ENCODE measurements around the gene INO80E. TPM values are rescaled to one million over a fixed set of nuclear protein-coding genes. Genes with fewer than 3 reads are reported as not detected.

The INO80E gene
- polyA plus RNA-seq, 1 of the 3 experiments (the other 2 are of a cell fraction) = 46.6 TPM

DNA sequence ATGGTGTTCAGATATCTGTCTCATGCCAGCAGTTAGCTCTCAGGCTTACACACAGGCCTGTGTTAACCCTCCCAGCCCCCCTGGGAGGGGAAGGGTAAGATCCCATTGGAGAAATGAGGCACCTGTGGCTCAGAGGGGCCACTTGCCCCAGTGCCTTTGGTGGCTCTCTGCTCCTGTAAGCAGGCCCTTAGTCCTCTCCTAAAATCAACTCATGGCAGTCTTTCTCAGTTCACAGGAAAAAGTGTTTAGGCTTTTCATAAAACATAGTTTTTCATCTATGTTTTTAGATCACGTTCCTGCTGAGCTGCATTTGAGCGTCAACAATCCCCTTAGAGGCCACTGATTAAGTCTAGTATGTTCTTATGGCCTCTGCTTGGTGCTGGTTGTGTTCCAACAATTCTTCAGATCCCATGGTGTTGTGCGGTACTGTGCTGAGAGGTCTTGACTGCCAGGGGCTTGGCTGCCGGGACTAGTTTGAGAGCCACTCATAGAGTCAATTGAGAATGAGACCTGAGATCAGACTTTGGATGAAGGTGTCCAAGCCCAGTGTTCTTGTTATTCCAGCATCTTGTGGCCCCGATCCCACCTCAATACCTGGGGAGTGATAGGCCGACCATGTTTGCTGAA, 11.8 kb upstream of the INO80E start:
- Histone ChIP-seq H3K4me1 (ENCODE audit: control insufficient read depth in 1 of 2, insufficient read depth in 2 of 2, low read depth in 1 of 2, low read length in 1 of 2) (no peaks in the 10 kb centered on the region), H3K9ac (no peak overlapping the region), H3K36me3 (replicated peaks in 1 of 2; ENCODE audit: control insufficient read depth in 1 of 2, insufficient read depth in 2 of 2, low read length in 1 of 2) (peaks cover 40 to 97% of the 10 kb centered on the region in 2 experiments), H3K9me2 (no peaks in the 10 kb centered on the region), H3K27me3 (ENCODE audit: insufficient read depth) (no peaks in the 10 kb centered on the region), H4K20me1 (ENCODE audit: insufficient read depth) (no peaks in the 10 kb centered on the region), H2AFZ (ENCODE audit: low read depth) (no peak overlapping the region), H3K4me3 (ENCODE audit: low read depth in 2 of 2, low read length in 1 of 2) (no peak overlapping the region), H3K27ac (ENCODE audit: low read depth in 2 of 2, low read length in 1 of 2) (no peak overlapping the region), H3K9me3 (no peaks in the 10 kb centered on the region), H3K4me2 (no peak overlapping the region), H3K79me2 (ENCODE audit: insufficient read depth) (no peaks in the 10 kb centered on the region), H3F3A (replicated peaks; ENCODE audit: insufficient read depth) (no peaks in the 10 kb centered on the region)
- WGBS (ENCODE audit: low lambda C conversion rate) = 89% methylated on average over 5 of the region's 6 CpGs
- CTCF ChIA-PET = no interaction called here
- DNase-seq = no peak
- POLR2A ChIA-PET = no interaction called here
- TF ChIP-seq, protein P1, sequence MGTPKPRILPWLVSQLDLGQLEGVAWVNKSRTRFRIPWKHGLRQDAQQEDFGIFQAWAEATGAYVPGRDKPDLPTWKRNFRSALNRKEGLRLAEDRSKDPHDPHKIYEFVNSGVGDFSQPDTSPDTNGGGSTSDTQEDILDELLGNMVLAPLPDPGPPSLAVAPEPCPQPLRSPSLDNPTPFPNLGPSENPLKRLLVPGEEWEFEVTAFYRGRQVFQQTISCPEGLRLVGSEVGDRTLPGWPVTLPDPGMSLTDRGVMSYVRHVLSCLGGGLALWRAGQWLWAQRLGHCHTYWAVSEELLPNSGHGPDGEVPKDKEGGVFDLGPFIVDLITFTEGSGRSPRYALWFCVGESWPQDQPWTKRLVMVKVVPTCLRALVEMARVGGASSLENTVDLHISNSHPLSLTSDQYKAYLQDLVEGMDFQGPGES (IDR thresholded peaks at IDR 0.05; ENCODE audit: low read depth, low read length) = no peak
- no peak for TF ChIP-seq SMC3 (IDR thresholded peaks at IDR 0.05; ENCODE audit: low read depth, low read length)

DNA sequence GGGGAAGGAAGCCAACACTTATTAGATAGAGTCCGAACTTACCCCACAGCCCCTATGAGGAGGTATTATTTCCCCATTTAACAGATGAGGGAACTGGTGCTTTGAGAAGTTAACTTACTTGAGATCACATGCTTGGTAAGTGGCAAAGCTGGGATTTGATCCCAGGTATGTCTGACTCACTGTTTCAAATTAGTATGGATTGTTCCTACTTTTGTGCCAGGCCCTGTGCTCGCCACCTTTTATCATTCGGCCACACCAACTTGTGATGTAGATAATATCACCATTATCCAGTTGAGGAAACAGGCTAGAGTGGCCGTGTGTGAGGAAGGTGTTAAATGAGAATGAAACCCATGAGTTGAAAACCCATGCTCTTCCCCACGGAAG, 11.3 kb upstream of the INO80E start:
- no peaks in the 10 kb centered on the region for H3F3A ChIP-seq (replicated peaks; ENCODE audit: insufficient read depth)
- POLR2A ChIA-PET = no interaction called here
- CTCF ChIA-PET = no interaction called here
- 89% methylated on average over 5 of the region's 5 CpGs for WGBS (ENCODE audit: low lambda C conversion rate)
- H2AFZ ChIP-seq (ENCODE audit: low read depth) = no peak overlapping the region
- no peaks in the 10 kb centered on the region for H3K4me1 ChIP-seq (ENCODE audit: control insufficient read depth in 1 of 2, insufficient read depth in 2 of 2, low read depth in 1 of 2, low read length in 1 of 2)
- H4K20me1 ChIP-seq (ENCODE audit: insufficient read depth) = no peaks in the 10 kb centered on the region
- H3K9ac ChIP-seq = no peak overlapping the region
- no peak overlapping the region for H3K4me2 ChIP-seq
- no peak overlapping the region for H3K27ac ChIP-seq (ENCODE audit: low read depth in 2 of 2, low read length in 1 of 2)
- H3K9me2 ChIP-seq = no peaks in the 10 kb centered on the region
- H3K36me3 ChIP-seq (replicated peaks in 1 of 2; ENCODE audit: control insufficient read depth in 1 of 2, insufficient read depth in 2 of 2, low read length in 1 of 2) = peaks cover 36 to 97% of the 10 kb centered on the region in 2 experiments
- no peak for DNase-seq
- H3K27me3 ChIP-seq (ENCODE audit: insufficient read depth) = no peaks in the 10 kb centered on the region
- H3K79me2 ChIP-seq (ENCODE audit: insufficient read depth) = no peaks in the 10 kb centered on the region
- H3K4me3 ChIP-seq (ENCODE audit: low read depth in 2 of 2, low read length in 1 of 2) = no peak overlapping the region
- no peaks in the 10 kb centered on the region for H3K9me3 ChIP-seq
- TF ChIP-seq, protein P2, sequence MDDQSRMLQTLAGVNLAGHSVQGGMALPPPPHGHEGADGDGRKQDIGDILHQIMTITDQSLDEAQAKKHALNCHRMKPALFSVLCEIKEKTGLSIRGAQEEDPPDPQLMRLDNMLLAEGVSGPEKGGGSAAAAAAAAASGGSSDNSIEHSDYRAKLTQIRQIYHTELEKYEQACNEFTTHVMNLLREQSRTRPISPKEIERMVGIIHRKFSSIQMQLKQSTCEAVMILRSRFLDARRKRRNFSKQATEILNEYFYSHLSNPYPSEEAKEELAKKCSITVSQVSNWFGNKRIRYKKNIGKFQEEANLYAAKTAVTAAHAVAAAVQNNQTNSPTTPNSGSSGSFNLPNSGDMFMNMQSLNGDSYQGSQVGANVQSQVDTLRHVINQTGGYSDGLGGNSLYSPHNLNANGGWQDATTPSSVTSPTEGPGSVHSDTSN (IDR thresholded peaks at IDR 0.05) = no peak
- TF ChIP-seq, protein P3, sequence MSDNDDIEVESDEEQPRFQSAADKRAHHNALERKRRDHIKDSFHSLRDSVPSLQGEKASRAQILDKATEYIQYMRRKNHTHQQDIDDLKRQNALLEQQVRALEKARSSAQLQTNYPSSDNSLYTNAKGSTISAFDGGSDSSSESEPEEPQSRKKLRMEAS (IDR thresholded peaks at IDR 0.05; ENCODE audit: low read depth) = no peak
- TF ChIP-seq GABPA (IDR thresholded peaks at IDR 0.05; ENCODE audit: low read depth) (no peak), CHD2 (IDR thresholded peaks at IDR 0.05; ENCODE audit: low read length, partially characterized antibody) (no peak), MEF2A (IDR thresholded peaks at IDR 0.05; ENCODE audit: borderline replicate concordance, low read depth) (no peak)
- TF ChIP-seq, protein P4, sequence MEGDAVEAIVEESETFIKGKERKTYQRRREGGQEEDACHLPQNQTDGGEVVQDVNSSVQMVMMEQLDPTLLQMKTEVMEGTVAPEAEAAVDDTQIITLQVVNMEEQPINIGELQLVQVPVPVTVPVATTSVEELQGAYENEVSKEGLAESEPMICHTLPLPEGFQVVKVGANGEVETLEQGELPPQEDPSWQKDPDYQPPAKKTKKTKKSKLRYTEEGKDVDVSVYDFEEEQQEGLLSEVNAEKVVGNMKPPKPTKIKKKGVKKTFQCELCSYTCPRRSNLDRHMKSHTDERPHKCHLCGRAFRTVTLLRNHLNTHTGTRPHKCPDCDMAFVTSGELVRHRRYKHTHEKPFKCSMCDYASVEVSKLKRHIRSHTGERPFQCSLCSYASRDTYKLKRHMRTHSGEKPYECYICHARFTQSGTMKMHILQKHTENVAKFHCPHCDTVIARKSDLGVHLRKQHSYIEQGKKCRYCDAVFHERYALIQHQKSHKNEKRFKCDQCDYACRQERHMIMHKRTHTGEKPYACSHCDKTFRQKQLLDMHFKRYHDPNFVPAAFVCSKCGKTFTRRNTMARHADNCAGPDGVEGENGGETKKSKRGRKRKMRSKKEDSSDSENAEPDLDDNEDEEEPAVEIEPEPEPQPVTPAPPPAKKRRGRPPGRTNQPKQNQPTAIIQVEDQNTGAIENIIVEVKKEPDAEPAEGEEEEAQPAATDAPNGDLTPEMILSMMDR (IDR thresholded peaks at IDR 0.05) = no peak

Measured in SK-N-SH (cell line).